ENCODE measurements around the gene ROR2. TPM values are rescaled to one million over a fixed set of nuclear protein-coding genes. Genes with fewer than 3 reads are reported as not detected.

The ROR2 gene
- total and polyA plus RNA-seq, 4 donors, result 0.13 to 0.84 (median 0.52) TPM

- H3K4me1 ChIP-seq (ENCODE audit: control insufficient read depth in 4 of 4, insufficient read depth in 4 of 4, low read length in 3 of 4), result peaks cover 0 to 6% (median 0%) of the 10 kb centered on the region in 4 donors
Measured at GRCh38 chr9:91898451-91899218, 51.4 kb downstream of the ROR2 start.

More at GRCh38 chr9:91898451-91899218, 51.4 kb downstream of the ROR2 start:
- DNase-seq (ENCODE audit: low spot score), result no peak
- no peak for TF ChIP-seq YY1 (IDR thresholded peaks at IDR 0.05)
- no peak for TF ChIP-seq FOXA1 (IDR thresholded peaks at IDR 0.05)
- no peak for TF ChIP-seq FOXA2 (IDR thresholded peaks at IDR 0.05)
- no peak for TF ChIP-seq GABPA (IDR thresholded peaks at IDR 0.05 in 1 of 2, conservative IDR thresholded peaks at IDR 0.05 in 1 of 2)
- TF ChIP-seq ZBTB33 (IDR thresholded peaks at IDR 0.05), result no peak
- no peak for TF ChIP-seq RXRA (IDR thresholded peaks at IDR 0.05)
- TF ChIP-seq HNF4G (IDR thresholded peaks at IDR 0.05), result no peak
- TF ChIP-seq REST (IDR thresholded peaks at IDR 0.05), result no peak
- no peak for TF ChIP-seq MAX (IDR thresholded peaks at IDR 0.05)
- TF ChIP-seq, protein P1, sequence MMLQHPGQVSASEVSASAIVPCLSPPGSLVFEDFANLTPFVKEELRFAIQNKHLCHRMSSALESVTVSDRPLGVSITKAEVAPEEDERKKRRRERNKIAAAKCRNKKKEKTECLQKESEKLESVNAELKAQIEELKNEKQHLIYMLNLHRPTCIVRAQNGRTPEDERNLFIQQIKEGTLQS (IDR thresholded peaks at IDR 0.05), result no peak
- no peak for TF ChIP-seq RAD21 (IDR thresholded peaks at IDR 0.05)
- TF ChIP-seq HNF4A (conservative IDR thresholded peaks at IDR 0.05), result no peak
- no peak for TF ChIP-seq EGR1 (IDR thresholded peaks at IDR 0.05; ENCODE audit: low read depth in 2 of 2)
- no peak for TF ChIP-seq TAF1 (conservative IDR thresholded peaks at IDR 0.05)
- no peak overlapping the region for H3K9ac ChIP-seq (ENCODE audit: low read depth in 1 of 2, low read length in 2 of 2)
- H3K27me3 ChIP-seq (ENCODE audit: control insufficient read depth in 4 of 4, insufficient read depth in 4 of 4, low read length in 3 of 4), result peaks cover 0 to 3% (median 0%) of the 10 kb centered on the region in 4 donors
- no peaks in the 10 kb centered on the region for H3K36me3 ChIP-seq (ENCODE audit: control insufficient read depth in 4 of 4, insufficient read depth in 3 of 4, low read depth in 1 of 4, low read length in 3 of 4)
- 58% methylated on average over 17 of the region's 17 CpGs for WGBS
- H3K9me3 ChIP-seq (ENCODE audit: control insufficient read depth in 4 of 4, low read length in 3 of 4), result no peaks in the 10 kb centered on the region
- no peak overlapping the region for H3K27ac ChIP-seq (ENCODE audit: low read depth in 1 of 2, low read length in 2 of 2)
- H3K4me3 ChIP-seq (ENCODE audit: low read depth in 1 of 3, low read length in 3 of 3), result no peak overlapping the region

All from liver (tissue), 9 donors.